DMS153 treated with DMSO at 0.1 percent for 48 hours (cell line): ENCODE data around the gene NUBP2.

Experiments used
- DNase-seq: peaks from one replicate; lab custom pipeline; 2025; ENCODE audit not compliant: unreplicated experiment; lab: John Stamatoyannopoulos, UW

Gene NUBP2

GRCh38 chr16:1800701-1801100 lies 17.9 kb downstream of the NUBP2 start:
- no peak for DNase-seq

GRCh38 chr16:1807626-1808025 lies 24.9 kb downstream of the NUBP2 start:
- no peak for DNase-seq

- no peak for DNase-seq
These were observed 25.9 kb downstream of the NUBP2 start for GRCh38 chr16:1808691-1809090.

- DNase-seq = no peak
These were observed 26.6 kb downstream of the NUBP2 start for GRCh38 chr16:1809281-1809801.

- no peak for DNase-seq
These were observed 27.3 kb downstream of the NUBP2 start for GRCh38 chr16:1810106-1810505.

- no peak for DNase-seq
These were observed 27.8 kb downstream of the NUBP2 start for GRCh38 chr16:1810536-1810935.

- peak; percentile 1 for DNase-seq
These were observed 30.0 kb downstream of the NUBP2 start for GRCh38 chr16:1812732-1813163.

GRCh38 chr16:1815461-1815860 lies 32.7 kb downstream of the NUBP2 start:
- no peak for DNase-seq

- no peak for DNase-seq
These were observed 33.9 kb downstream of the NUBP2 start for GRCh38 chr16:1816396-1817275.

- no peak for DNase-seq
These were observed 34.5 kb downstream of the NUBP2 start for GRCh38 chr16:1817276-1817589.

- no peak for DNase-seq
These were observed 35.0 kb downstream of the NUBP2 start for GRCh38 chr16:1817716-1818115.

GRCh38 chr16:1818204-1818872 lies 35.6 kb downstream of the NUBP2 start:
- DNase-seq = no peak

GRCh38 chr16:1818873-1819525 lies 36.2 kb downstream of the NUBP2 start:
- DNase-seq = no peak

GRCh38 chr16:1819611-1820010 lies 36.9 kb downstream of the NUBP2 start:
- DNase-seq = no peak

GRCh38 chr16:1820096-1820945 lies 37.6 kb downstream of the NUBP2 start:
- DNase-seq = no peak

GRCh38 chr16:1820946-1821290 lies 38.2 kb downstream of the NUBP2 start:
- no peak for DNase-seq

GRCh38 chr16:1821861-1822611 lies 39.3 kb downstream of the NUBP2 start:
- DNase-seq = no peak

- DNase-seq = no peak
These were observed 40.0 kb downstream of the NUBP2 start for GRCh38 chr16:1822801-1823200.

GRCh38 chr16:1823821-1824220 lies 41.1 kb downstream of the NUBP2 start:
- DNase-seq = no peak

- DNase-seq = no peak
These were observed 42.7 kb downstream of the NUBP2 start for GRCh38 chr16:1825381-1825863.
